Lower leg skin (tissue), 4 donors: ENCODE measurements around the gene HS6ST1. TPM values are rescaled to one million over a fixed set of nuclear protein-coding genes. Genes with fewer than 3 reads are reported as not detected.

Source experiments
- DNase-seq, 2 donors: peaks; one replicate each; pipeline ENCODE4 v3.0.0-alpha.2; 2019; ENCODE audit warnings: low spot score in 2 of 2
- H3K4me3 ChIP-seq: fragments of 200-600 bp; sonication (generic); 2 replicates; pipeline ENCODE4 v1.5.1; 2017; ENCODE audit warnings: mild to moderate bottlenecking, low read depth; ENCODE audit not compliant: poor library complexity, severe bottlenecking
- POLR2A ChIP-seq, 2 donors: fragments of 450-650 bp; IDR thresholded peaks; one replicate each; pipeline ENCODE4 v1.6.1; 2016 to 2017; ENCODE audit warnings: antibody characterized with exemption in 2 of 2, mild to moderate bottlenecking in 1 of 2, moderate library complexity in 1 of 2
- WGBS, 2 donors: methylation state at CpG; one replicate each; pipeline ENCODE4 v1.1.5; 2018; 5-methylcytosine and 5-hydroxymethylcytosine counted together
- intact Hi-C: fragments of 100-400 bp; cut with DNase I; formaldehyde crosslinking; loops from one replicate; pipeline ENCODE4 v1.15.0; 2023; ENCODE audit warnings: low total_unique reads
- total RNA-seq, 4 donors: library from RNA; depleted of rRNA; stranded (reverse); fragments of >200 nt; gene quantifications; one replicate each; pipeline ENCODE4 v1.1.0, GENCODE V29; 2016
- TF ChIP-seq, protein P1 (sequence below), 3 donors: fragments of 450-650 bp; IDR thresholded peaks; one replicate each; pipeline ENCODE4 v1.5.1; 2016; ENCODE audit warnings: antibody characterized with exemption in 3 of 3, mild to moderate bottlenecking in 3 of 3, moderate library complexity in 2 of 3

HS6ST1 gene
- total RNA-seq, 4 donors from 2014 or later = 50.2 to 88.9 (median 69.3) TPM

DNA sequence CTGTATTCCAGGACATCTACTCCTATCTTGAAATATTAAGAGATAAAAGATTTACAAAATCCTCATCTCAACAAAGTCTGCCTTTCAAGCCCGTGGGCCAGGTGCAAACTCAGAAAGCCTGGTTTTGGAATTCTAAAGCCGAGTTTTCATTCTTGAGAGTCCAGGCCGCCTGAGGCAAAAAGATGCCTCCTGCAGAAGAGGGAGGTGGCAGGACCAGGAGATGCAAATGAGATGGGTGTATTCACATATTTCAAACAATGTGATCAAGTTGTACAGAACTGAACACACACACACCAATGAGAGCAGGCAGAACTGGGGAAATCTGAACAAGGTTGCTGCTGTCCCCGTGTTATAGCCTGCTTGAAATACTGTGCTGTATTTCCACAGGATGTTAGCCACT, 7.7 kb upstream of the HS6ST1 start:
- no peak for DNase-seq
- intact Hi-C loops = no loop called here
- TF ChIP-seq, protein P1, sequence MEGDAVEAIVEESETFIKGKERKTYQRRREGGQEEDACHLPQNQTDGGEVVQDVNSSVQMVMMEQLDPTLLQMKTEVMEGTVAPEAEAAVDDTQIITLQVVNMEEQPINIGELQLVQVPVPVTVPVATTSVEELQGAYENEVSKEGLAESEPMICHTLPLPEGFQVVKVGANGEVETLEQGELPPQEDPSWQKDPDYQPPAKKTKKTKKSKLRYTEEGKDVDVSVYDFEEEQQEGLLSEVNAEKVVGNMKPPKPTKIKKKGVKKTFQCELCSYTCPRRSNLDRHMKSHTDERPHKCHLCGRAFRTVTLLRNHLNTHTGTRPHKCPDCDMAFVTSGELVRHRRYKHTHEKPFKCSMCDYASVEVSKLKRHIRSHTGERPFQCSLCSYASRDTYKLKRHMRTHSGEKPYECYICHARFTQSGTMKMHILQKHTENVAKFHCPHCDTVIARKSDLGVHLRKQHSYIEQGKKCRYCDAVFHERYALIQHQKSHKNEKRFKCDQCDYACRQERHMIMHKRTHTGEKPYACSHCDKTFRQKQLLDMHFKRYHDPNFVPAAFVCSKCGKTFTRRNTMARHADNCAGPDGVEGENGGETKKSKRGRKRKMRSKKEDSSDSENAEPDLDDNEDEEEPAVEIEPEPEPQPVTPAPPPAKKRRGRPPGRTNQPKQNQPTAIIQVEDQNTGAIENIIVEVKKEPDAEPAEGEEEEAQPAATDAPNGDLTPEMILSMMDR (IDR thresholded peaks at IDR 0.05) = no peak
- TF ChIP-seq POLR2A (IDR thresholded peaks at IDR 0.05) = no peak
- WGBS, 2 donors = 60 to 63% methylated on average over 4 of the region's 4 CpGs
- no peak overlapping the region for H3K4me3 ChIP-seq

GRCh38 chr2:128325611-128326181, 7.0 kb upstream of the HS6ST1 start:
- 45 to 47% methylated on average over 8 to 12 of the region's 13 CpGs for WGBS, 2 donors
- no peak for TF ChIP-seq POLR2A (IDR thresholded peaks at IDR 0.05)
- TF ChIP-seq, protein P1 (IDR thresholded peaks at IDR 0.05) = no peak
- DNase-seq = peak in 1 of 2 donors; percentile 82
- no peak overlapping the region for H3K4me3 ChIP-seq
- intact Hi-C loops = no loop called here

- intact Hi-C loops = no loop called here
- no peak overlapping the region for H3K4me3 ChIP-seq
- TF ChIP-seq, protein P1 (IDR thresholded peaks at IDR 0.05) = no peak
- no peak for TF ChIP-seq POLR2A (IDR thresholded peaks at IDR 0.05)
- 92 to 97% methylated on average over 13 of the region's 13 CpGs for WGBS, 2 donors
- DNase-seq = peak in 1 of 2 donors; percentile 64
Measured at GRCh38 chr2:128324897-128325410, 6.3 kb upstream of the HS6ST1 start.

DNA sequence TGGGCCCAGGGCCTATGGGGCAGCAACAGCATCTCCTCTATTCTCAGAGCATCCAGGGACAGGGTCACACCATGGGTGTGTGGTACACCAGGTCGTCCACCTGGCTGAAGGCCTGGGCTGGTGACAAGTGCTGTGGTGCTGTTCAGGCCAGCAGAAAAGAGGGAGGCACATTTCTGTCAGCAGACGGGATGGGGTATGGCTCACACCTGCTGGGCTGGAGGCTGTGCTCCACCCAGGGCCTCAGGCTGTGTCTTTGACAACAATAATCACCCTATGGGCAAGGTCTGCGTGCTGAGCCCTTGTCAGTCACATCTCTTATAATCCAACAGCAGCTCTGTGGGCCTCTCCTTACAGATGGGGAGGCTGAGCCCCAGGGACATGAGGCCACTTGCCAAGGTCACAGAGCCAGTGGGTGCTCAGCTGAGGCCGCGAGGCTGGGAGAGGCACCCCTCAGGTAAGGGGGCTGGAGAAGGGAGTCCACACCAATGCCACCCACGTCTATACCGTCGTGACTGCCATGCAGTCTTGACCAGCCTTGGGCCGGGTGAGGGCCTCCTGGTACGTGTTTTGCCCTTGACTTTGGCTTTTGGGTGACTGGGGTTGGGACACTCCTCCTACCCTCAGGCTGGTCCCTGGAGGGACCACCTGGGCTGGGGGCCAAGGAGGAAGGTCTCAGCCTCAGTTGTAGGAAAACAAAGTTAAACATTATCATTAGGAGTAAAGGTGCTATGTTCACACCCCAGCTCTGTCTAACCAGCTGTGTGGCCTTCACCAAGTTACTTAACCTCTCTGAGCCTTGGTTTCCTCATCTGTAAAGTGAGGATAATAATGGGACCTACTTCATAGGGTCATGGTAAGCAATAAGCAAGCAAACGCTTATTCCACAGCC, 5.6 kb upstream of the HS6ST1 start:
- DNase-seq = peak in 1 of 2 donors; percentile 84
- intact Hi-C loops = no loop called here
- TF ChIP-seq, protein P1 (IDR thresholded peaks at IDR 0.05) = no peak
- TF ChIP-seq POLR2A (IDR thresholded peaks at IDR 0.05) = no peak
- H3K4me3 ChIP-seq = no peak overlapping the region
- 82 to 87% methylated on average over 11 of the region's 11 CpGs for WGBS, 2 donors

GRCh38 chr2:128323555-128323931, 4.9 kb upstream of the HS6ST1 start:
- DNase-seq = peak in 1 of 2 donors; percentile 73
- WGBS, 2 donors = 78 to 81% methylated on average over 8 of the region's 8 CpGs
- intact Hi-C loops = no loop called here
- TF ChIP-seq, protein P1 (IDR thresholded peaks at IDR 0.05) = no peak
- no peak for TF ChIP-seq POLR2A (IDR thresholded peaks at IDR 0.05)
- no peak overlapping the region for H3K4me3 ChIP-seq
